ENCODE results near the gene CDH18.

Gene CDH18

DNA sequence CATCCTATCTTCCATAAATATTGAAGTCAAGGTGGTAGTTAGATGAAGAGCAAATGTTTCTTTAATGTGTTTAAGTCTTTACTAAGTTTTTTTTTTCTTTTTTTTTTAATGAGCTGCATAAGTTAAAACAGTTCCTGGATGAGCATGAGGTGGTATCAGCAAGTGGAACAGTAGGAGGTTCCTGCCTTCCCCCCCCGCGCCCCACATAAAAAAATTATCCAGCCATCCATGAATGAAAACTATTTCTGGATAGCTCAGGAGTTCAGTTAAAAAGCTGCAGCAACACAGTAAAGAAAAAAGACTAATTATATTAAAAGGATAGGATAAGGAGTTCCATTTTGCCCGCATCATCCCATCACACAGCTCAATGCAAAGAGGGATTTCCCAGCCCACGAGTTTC, 349.5 kb downstream of the CDH18 start:
- Histone ChIP-seq H3K79me2 (ENCODE audit: insufficient read depth, low read length) (no peaks in the 10 kb centered on the region), H3K9me3 (ENCODE audit: insufficient read depth, low read length, severe bottlenecking) (no peaks in the 10 kb centered on the region), H3K36me3 (ENCODE audit: insufficient read depth, low read length) (no peaks in the 10 kb centered on the region), H3K4me1 (ENCODE audit: insufficient read depth, low read length) (no peaks in the 10 kb centered on the region), H2AFZ (ENCODE audit: low read depth, low read length) (no peak overlapping the region), H3K4me3 (ENCODE audit: low read depth in 1 of 2, low read length in 2 of 2) (no peak overlapping the region), H3K27me3 (ENCODE audit: insufficient read depth, low read length, poor library complexity) (no peaks in the 10 kb centered on the region), H3K4me2 (ENCODE audit: insufficient read depth, low read length) (no peak overlapping the region), H3K27ac (ENCODE audit: low read length) (no peak overlapping the region), H3K9ac (ENCODE audit: low read depth, low read length) (no peak overlapping the region), H4K20me1 (ENCODE audit: insufficient read depth, low read length) (no peaks in the 10 kb centered on the region)
- TF ChIP-seq, protein P1, sequence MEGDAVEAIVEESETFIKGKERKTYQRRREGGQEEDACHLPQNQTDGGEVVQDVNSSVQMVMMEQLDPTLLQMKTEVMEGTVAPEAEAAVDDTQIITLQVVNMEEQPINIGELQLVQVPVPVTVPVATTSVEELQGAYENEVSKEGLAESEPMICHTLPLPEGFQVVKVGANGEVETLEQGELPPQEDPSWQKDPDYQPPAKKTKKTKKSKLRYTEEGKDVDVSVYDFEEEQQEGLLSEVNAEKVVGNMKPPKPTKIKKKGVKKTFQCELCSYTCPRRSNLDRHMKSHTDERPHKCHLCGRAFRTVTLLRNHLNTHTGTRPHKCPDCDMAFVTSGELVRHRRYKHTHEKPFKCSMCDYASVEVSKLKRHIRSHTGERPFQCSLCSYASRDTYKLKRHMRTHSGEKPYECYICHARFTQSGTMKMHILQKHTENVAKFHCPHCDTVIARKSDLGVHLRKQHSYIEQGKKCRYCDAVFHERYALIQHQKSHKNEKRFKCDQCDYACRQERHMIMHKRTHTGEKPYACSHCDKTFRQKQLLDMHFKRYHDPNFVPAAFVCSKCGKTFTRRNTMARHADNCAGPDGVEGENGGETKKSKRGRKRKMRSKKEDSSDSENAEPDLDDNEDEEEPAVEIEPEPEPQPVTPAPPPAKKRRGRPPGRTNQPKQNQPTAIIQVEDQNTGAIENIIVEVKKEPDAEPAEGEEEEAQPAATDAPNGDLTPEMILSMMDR (IDR thresholded peaks at IDR 0.05; ENCODE audit: borderline replicate concordance, extremely low read depth, low read length, poor library complexity, severe bottlenecking), result no peak
- TF ChIP-seq EZH2 (IDR thresholded peaks at IDR 0.05; ENCODE audit: borderline replicate concordance, low read depth, low read length, severe bottlenecking), result no peak
- DNase-seq (no peak), ATAC-seq (ENCODE audit: insufficient read depth, low read depth) (no peak)

DNA sequence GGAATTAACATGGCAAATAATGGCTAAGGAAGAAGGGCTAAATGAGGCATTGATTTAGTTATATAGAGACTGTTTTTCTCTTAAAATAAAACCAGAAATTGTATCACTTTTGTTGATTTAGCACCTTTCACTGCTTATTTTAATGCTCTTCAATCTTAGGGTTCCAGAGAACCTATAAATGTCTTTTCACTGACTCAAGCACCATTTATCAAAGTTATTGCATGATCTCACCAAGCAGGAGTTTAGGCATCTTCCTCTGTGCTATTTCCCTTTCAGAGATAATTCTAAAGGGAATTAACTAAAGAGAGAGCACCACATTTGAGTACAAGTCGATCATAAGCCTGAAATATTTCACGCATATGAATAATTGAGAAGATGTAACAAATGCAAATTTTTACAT, 357.1 kb downstream of the CDH18 start:
- DNase-seq (no peak), ATAC-seq (ENCODE audit: insufficient read depth, low read depth) (no peak)
- Histone ChIP-seq H4K20me1 (ENCODE audit: insufficient read depth, low read length) (no peaks in the 10 kb centered on the region), H3K4me3 (ENCODE audit: low read depth in 1 of 2, low read length in 2 of 2) (no peak overlapping the region), H3K4me2 (ENCODE audit: insufficient read depth, low read length) (no peak overlapping the region), H3K4me1 (ENCODE audit: insufficient read depth, low read length) (no peaks in the 10 kb centered on the region), H3K9ac (ENCODE audit: low read depth, low read length) (no peak overlapping the region), H3K36me3 (ENCODE audit: insufficient read depth, low read length) (no peaks in the 10 kb centered on the region), H3K9me3 (ENCODE audit: insufficient read depth, low read length, severe bottlenecking) (no peaks in the 10 kb centered on the region), H3K27me3 (ENCODE audit: insufficient read depth, low read length, poor library complexity) (no peaks in the 10 kb centered on the region), H2AFZ (ENCODE audit: low read depth, low read length) (no peak overlapping the region), H3K79me2 (ENCODE audit: insufficient read depth, low read length) (no peaks in the 10 kb centered on the region), H3K27ac (ENCODE audit: low read length) (no peak overlapping the region)
- TF ChIP-seq, protein P1 (IDR thresholded peaks at IDR 0.05; ENCODE audit: borderline replicate concordance, extremely low read depth, low read length, poor library complexity, severe bottlenecking), result no peak
- TF ChIP-seq EZH2 (IDR thresholded peaks at IDR 0.05; ENCODE audit: borderline replicate concordance, low read depth, low read length, severe bottlenecking), result no peak

DNA sequence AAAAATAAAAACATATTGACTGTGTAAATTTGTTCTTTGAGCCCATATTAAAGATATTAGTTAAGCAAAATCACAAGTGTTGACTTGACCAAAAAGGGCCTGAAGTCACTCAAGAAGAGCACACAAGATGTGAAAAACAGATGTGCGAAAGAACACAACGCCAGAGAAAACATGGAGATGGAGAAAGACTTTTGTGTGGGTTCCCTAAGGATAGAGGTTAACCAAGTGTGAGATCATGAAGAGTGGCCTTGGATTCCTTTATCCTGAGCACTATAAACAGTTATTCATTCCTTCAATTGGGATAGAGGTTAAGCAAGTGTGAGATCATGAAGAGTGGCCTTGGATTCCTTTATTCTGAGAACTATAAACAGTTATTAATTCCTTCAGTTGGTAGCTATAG, 361.8 kb downstream of the CDH18 start:
- H3K9ac ChIP-seq (ENCODE audit: low read depth, low read length), result no peak overlapping the region
- ATAC-seq (ENCODE audit: insufficient read depth, low read depth), result no peak
- DNase-seq, result no peak

More for the DNA sequence above, 361.8 kb downstream of the CDH18 start:
- TF ChIP-seq, protein P1 (IDR thresholded peaks at IDR 0.05; ENCODE audit: borderline replicate concordance, extremely low read depth, low read length, poor library complexity, severe bottlenecking), result no peak
- Histone ChIP-seq H3K27me3 (ENCODE audit: insufficient read depth, low read length, poor library complexity) (no peaks in the 10 kb centered on the region), H3K27ac (ENCODE audit: low read length) (no peak overlapping the region), H3K4me1 (ENCODE audit: insufficient read depth, low read length) (no peaks in the 10 kb centered on the region), H2AFZ (ENCODE audit: low read depth, low read length) (no peak overlapping the region), H3K4me3 (ENCODE audit: low read depth in 1 of 2, low read length in 2 of 2) (no peak overlapping the region), H4K20me1 (ENCODE audit: insufficient read depth, low read length) (no peaks in the 10 kb centered on the region), H3K79me2 (ENCODE audit: insufficient read depth, low read length) (no peaks in the 10 kb centered on the region), H3K4me2 (ENCODE audit: insufficient read depth, low read length) (no peak overlapping the region), H3K36me3 (ENCODE audit: insufficient read depth, low read length) (no peaks in the 10 kb centered on the region), H3K9me3 (ENCODE audit: insufficient read depth, low read length, severe bottlenecking) (no peaks in the 10 kb centered on the region)

Measured in DND-41 (cell line).